ENCODE data around the gene CAAP1. TPM values are rescaled to one million over a fixed set of nuclear protein-coding genes. Genes with fewer than 3 reads are reported as not detected.

Gene CAAP1
- total RNA-seq, 1 experiment from 2014 or later, result 30.5 TPM

DNA sequence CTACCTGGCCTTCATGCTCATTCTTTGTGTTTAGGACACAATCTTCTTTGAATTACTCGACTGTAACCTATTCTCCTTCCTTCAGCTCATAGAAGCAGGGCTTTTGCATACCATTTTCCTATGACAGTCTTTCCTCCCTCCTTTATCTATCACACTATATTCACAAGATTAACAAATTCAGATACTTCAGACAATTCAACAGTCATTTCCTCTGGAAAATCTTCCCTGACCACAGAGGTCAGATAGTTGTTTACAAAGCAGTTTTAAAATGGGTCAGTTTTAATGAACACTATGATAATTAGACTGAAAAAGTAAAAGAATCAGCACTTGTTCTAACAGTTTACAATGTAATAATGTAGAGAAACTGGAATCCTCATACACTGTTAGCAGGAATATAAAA, 4.3 kb downstream of the CAAP1 start:
- H3K36me3 Mint-ChIP-seq (ENCODE audit: insufficient read depth in 1 of 3, low read depth in 3 of 3), result peaks cover 22 to 35% (median 27%) of the 10 kb centered on the region in 3 experiments
- H3K4me3 Mint-ChIP-seq, result no peak overlapping the region
- no peak overlapping the region for H2BK15ac ChIP-seq (ENCODE audit: low read depth, low read length)
- H2AFZ ChIP-seq (ENCODE audit: low read length), result no peak overlapping the region
- H4K20me1 ChIP-seq (ENCODE audit: control insufficient read depth, insufficient read depth, insufficient read length), result no peaks in the 10 kb centered on the region
- H3K27me3 ChIP-seq (ENCODE audit: insufficient read depth, low read length), result no peaks in the 10 kb centered on the region
- no peak overlapping the region for H3K4me2 ChIP-seq (ENCODE audit: insufficient read depth, insufficient read length, low read length)
- H3K23ac ChIP-seq (ENCODE audit: insufficient read length, low read depth, low read length), result no peak overlapping the region
- no peak overlapping the region for H3K14ac ChIP-seq (ENCODE audit: insufficient read depth, low read length)
- no peak for DNase-seq
- H3K27ac Mint-ChIP-seq, result no peak overlapping the region
- H3K18ac ChIP-seq (ENCODE audit: insufficient read length, low read depth, low read length), result no peak overlapping the region
- no peak overlapping the region for H4K91ac ChIP-seq (ENCODE audit: insufficient read length, low read depth, low read length)
- no peak overlapping the region for H3K9ac ChIP-seq (ENCODE audit: extremely low read depth, insufficient read length, low read length)
- H3K9me3 Mint-ChIP-seq, result peaks cover 9 to 11% of the 10 kb centered on the region in 2 experiments
- H2BK12ac ChIP-seq (ENCODE audit: insufficient read length, low read depth, low read length), result no peak overlapping the region
- peaks cover 1% of the 10 kb centered on the region for H3K9me3 ChIP-seq (ENCODE audit: control insufficient read depth, low read depth, low read length)
- peaks cover 8 to 10% of the 10 kb centered on the region in 2 experiments for H3K4me1 Mint-ChIP-seq
- H4K5ac ChIP-seq (ENCODE audit: insufficient read length, low read depth, low read length), result no peak overlapping the region
- H3K79me2 ChIP-seq (ENCODE audit: insufficient read depth, low read length), result peaks cover 19% of the 10 kb centered on the region; the same call in 1 of the 2 replicates
- H2AK5ac ChIP-seq (ENCODE audit: insufficient read length, low read length), result no peak overlapping the region
- H2BK120ac ChIP-seq (ENCODE audit: low read depth, low read length, poor library complexity, severe bottlenecking), result no peak overlapping the region
- no peak overlapping the region for H3K56ac ChIP-seq (ENCODE audit: insufficient read length, low read depth, low read length)
- no peak overlapping the region for H3K4ac ChIP-seq (ENCODE audit: low read depth, low read length)
- no peak overlapping the region for H3K27ac ChIP-seq (ENCODE audit: insufficient read length, low read depth, low read length)
- H3K27me3 Mint-ChIP-seq (ENCODE audit: low read depth), result no peaks in the 10 kb centered on the region
- H3T11ph ChIP-seq (ENCODE audit: low read length), result no peak overlapping the region
- no peak overlapping the region for H2BK20ac ChIP-seq (ENCODE audit: low read depth, low read length, poor library complexity, severe bottlenecking)
- TF ChIP-seq, protein P1, sequence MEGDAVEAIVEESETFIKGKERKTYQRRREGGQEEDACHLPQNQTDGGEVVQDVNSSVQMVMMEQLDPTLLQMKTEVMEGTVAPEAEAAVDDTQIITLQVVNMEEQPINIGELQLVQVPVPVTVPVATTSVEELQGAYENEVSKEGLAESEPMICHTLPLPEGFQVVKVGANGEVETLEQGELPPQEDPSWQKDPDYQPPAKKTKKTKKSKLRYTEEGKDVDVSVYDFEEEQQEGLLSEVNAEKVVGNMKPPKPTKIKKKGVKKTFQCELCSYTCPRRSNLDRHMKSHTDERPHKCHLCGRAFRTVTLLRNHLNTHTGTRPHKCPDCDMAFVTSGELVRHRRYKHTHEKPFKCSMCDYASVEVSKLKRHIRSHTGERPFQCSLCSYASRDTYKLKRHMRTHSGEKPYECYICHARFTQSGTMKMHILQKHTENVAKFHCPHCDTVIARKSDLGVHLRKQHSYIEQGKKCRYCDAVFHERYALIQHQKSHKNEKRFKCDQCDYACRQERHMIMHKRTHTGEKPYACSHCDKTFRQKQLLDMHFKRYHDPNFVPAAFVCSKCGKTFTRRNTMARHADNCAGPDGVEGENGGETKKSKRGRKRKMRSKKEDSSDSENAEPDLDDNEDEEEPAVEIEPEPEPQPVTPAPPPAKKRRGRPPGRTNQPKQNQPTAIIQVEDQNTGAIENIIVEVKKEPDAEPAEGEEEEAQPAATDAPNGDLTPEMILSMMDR (conservative IDR thresholded peaks at IDR 0.05), result no peak
- H3K4me1 ChIP-seq (ENCODE audit: insufficient read depth, low read length), result no peaks in the 10 kb centered on the region
- H3K23me2 ChIP-seq (ENCODE audit: insufficient read length, low read depth, low read length, poor library complexity, severe bottlenecking), result no peaks in the 10 kb centered on the region
- H4K8ac ChIP-seq (replicated peaks; ENCODE audit: insufficient read length, low read depth, low read length), result no peak overlapping the region
- no peaks in the 10 kb centered on the region for H3K79me1 ChIP-seq (ENCODE audit: insufficient read depth, low read depth, low read length, poor library complexity, severe bottlenecking)
- WGBS (ENCODE audit: extremely low coverage, insufficient read length, low lambda C conversion rate), result no CpG with 5 or more reads among the region's 1 CpG
- no peak overlapping the region for H2BK5ac ChIP-seq (ENCODE audit: insufficient read length, low read length)
